NOMO-1 (cell line): Measurements from ENCODE around the gene MAP2.

Experiments used
- DNase-seq, 2 experiments: peaks; one replicate each; lab custom pipeline; 2025; ENCODE audit not compliant: unreplicated experiment in 2 of 2; lab: John Stamatoyannopoulos, UW

The MAP2 gene

DNA sequence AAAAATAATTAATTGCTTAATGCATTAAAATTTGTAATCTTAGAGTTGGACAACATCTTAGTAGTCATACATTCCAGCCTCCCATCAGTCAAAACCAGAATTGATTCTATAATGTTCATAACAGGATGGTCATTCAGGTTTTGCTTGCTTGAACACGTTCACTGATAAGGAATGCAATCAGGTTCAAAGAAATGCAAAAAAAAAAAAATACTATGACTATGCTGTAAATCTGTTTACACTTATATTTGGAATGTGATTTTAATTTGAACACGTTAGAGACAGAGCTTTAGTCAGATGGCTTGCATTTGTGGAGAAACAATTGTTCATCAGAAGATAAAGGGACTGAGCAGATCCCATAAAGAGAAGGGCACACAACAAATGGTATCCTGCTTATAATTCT, 216.5 kb downstream of the MAP2 start:
- no peak for DNase-seq

DNA sequence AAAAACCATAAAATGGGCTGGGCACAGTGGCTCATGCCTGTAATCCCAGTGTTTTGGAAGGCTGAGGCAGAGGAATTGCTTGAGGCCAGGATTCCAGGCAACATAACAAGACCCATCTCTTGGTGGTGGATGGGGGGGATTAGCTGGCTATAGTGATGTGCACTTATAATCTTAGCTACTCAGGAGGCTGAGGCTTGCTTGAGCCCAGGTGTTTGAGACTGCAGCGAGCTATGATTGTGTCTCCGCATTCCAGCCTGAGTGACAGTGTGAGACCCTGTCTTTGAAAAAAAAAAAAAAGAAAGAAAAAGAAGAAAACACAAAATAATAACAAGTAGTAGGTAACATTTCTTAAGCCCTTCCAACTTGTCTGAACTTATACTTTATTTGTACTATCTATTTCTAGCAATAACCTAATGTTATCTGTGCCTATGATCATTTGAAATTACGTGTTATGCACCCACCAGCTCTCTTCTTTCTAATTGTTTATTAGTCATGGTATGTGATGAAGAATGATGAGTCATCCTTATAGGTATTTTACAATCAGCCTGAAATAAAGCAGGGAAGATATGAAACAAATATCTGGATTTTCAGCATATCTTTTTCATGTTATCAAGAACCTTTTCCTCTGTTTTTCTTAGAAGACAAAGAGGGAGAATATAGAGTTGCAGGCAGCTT, 218.4 kb downstream of the MAP2 start:
- DNase-seq: no peak

DNA sequence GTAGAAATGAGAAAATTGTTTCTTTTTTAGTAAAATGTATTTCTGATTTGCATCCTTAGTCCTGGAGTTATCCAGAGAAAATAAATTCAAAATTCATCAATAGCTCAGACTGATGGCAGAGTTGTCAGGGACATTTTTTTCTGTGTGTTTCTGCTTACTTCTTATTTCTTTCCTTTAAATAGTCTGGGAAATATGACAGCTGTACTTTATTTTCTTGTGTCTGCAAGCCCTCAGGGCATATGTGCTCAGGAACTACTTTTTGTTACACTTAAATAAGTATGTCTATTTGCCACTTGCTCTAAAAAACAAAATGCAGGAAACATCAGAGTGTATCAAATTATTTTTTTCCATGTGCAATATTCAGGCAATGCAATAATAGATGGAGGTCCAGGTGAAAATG, 221.0 kb downstream of the MAP2 start:
- no peak for DNase-seq

DNA sequence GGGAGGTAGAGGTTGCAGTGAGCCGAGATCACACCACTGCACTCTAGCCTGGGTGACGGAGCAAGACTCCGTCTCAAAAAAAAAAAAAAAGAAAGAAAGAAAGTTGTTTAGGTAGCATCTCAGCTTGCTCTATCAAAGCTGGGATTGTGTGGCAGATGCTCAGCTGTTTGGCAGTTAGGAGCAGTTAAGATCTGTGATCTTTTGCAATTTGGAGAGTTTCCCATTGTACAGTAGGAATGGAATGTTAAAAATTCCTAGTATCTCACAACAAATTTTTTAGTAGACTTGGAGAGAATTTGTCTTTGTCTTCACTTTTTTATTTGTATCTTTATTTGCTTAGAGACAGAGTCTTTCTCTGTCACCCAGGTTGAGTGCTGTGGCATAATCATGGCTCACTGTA, 224.9 kb downstream of the MAP2 start:
- DNase-seq: no peak

DNA sequence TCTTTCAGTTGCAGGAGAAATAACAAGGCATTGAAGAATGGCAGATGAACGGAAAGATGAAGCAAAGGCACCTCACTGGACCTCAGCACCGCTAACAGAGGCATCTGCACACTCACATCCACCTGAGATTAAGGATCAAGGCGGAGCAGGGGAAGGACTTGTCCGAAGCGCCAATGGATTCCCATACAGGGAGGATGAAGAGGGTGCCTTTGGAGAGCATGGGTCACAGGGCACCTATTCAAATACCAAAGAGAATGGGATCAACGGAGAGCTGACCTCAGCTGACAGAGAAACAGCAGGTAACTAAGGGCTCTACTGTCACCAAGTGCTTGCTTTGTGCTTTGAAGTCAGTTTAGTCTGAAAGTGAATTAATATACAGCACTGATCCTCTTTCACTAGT, 229.3 kb downstream of the MAP2 start:
- DNase-seq: no peak

DNA sequence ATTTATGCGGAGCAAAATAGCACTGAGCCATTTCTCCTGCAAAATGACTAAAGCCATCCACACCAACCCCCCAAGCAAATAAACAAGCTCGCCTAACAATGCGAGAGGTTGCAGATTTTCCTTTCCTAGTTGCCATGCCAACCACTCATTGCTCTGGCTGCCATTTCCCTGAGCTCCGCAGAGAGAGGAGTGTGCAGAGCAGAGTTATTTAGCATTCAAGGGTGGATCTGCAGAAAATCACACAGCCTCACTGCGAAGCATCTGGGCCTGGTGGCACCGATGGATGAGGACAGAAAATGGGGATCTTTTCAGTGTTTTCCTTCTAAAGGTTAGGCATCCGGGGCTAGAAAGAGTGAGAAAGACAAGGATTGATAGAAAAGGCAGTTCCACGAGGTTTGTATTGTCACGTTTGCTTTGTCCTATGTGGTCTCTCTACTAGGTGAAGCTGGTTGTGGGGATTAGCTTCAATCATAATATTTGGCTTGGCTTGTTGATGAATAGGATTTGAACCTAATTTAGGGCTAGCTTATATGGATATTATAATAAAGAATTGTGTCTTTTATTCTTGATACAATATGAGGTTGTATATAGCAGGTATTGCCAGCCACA, 237.5 kb downstream of the MAP2 start:
- no peak for DNase-seq

DNA sequence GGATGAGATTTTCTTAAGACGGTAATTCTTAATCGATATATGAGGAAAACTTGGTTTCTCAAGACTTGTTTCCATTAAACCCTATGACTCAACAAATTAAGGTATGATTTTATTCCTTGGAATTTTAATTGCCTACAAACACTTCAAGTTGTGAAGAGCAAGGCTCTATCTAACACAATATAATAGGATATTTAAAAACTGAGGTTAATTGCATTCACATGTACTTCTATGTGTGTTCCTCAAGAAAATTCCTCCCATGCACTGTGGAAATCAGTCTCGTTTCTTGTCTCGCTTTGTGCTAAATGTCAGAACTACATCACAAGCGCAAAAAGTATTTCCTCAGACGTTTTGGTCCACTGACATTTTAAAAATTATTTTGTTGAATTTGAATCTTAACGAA, 238.2 kb downstream of the MAP2 start:
- DNase-seq: no peak

DNA sequence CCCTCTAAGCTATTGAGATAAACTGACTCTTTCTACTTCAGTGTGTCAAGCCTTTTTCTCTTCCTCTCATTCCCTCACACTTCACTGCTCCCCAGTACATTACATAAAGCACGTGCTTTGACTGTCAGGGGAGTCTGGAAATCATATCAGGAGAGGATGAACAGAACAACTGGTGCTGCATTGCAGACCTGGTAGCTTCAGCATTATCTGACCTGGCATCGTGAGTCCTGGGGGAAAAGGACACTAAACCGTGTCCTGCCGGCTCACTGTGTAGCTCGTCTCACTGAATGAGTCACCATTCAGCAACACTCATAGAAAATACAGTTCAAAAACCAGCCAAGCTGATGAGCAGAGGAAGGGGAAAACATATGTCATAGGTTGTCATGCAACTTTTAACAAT, 239.3 kb downstream of the MAP2 start:
- DNase-seq: no peak

DNA sequence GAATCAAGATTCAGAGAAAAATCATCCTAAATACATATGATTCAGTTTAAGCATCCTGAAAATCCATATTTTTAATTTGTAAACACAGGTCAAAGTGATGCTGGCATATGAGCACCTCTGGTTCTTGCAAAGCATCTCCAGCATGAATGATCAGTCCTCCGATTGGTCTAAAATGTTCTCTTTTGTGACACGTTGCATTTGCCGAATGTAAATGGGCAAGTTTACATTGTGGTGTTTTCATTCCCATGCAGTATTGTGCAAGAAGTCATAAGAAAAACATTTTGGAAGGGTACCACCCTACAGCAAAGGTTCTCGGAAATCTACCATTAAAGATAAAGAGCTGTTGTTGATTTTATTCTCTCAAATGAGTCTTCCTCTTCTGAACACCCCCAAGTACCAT, 239.8 kb downstream of the MAP2 start:
- no peak for DNase-seq

DNA sequence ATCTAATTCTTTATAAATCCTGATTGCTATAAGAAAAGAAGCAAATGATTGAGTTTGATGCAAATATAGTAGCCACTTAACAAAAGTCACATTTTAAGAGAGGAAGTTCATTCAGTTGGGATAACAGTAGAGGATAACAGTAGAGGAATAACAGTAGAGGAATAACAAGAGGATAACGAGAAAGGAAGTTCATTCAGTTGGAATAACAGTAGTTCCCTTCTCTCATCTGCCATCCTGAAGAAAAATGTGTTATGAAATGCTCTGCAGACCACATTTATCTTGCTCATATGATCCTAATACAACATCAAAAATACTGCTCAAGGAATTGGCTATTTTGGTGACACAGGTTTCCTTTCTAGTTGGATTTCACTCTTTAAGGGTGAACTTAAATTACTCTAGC, 242.4 kb downstream of the MAP2 start:
- DNase-seq: no peak

DNA sequence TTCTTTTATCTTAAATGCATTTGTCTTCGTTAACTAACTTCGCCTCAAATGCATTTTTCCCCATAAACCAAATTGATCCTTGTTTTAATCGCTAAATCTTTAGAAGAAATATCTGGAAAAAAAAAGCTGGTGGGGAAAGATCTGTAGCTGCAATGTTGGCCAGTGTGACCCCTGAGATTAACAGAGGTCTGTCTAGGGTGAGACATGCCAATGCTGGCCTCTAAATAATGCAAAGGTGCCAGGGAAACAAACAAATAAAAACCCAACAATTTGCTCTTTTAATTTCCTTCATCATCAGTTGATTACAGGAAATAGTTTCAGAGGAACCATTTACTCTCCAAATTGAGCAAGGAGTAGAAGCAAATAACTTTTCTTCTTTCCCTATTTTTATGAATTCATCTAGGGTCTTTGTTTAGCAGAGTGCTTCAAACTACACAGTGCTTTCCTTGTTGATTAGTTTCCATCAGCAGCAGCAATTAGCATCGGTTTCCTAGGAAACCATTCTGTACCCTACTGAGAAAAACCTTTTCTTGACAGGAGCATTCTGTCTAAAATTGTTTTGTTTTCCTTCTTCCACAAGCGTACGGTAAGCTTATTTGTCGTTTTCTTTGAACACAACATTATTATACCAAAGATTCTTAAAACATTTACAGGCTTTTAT, 247.3 kb downstream of the MAP2 start:
- no peak for DNase-seq

DNA sequence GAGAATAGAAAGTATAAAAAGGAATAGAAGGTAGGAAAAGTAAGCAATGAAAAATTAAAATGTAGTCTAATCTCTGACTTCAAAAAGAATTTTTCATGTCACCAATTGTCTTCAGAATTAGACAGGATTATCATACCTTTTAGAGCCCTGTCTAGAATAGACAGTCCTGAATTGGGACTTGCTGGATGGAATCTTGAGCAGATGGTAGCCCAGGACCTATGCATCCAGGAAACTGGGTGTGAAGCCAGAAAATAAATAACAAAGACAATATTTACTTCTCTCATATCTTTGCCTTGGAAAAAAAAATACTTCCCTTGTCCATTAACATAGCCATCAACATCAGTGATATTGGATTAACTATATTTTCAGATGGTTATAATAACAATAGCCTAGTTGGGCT, 250.0 kb downstream of the MAP2 start:
- no peak for DNase-seq

DNA sequence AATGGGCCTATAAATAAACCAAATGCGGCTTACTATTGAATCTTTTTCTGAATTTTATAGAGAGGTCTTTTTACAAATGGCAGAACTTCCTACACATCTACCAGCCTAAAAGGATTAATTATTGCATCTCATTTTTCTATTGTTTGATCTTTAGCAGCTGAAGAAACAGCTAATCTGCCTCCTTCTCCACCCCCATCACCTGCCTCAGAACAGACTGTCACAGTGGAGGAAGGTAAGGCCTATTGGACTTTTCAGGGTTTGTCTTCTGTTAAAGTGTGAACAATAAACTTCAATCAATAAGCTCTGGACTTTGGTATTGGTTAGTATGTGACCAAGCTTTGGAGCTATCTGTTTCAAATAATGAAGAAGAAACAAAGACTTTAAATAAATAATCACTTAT, 256.7 kb downstream of the MAP2 start:
- DNase-seq: no peak

DNA sequence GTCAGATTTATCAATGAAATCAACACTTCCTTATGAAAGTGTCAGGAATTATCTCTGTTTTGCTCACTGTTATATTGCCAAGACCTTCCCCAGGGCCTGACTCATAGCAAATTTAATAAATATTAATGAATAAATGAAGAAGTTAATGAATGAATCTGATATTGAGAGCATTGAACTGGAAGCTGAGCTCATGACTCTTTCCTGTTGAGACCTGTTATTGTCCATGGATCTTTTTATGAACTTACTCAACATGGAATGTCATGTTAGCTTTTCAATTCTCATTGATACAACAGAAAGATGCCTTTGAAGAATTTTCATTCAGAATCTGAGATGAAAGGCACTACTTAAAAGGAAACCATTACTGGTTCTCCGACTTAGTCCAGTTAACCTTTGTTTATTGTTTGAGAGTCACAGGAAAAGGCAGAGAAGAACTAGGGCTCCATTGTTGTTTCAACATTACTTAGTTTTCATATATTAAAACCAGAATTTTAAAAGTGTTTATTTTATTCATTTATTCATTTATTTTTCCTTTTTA, 257.4 kb downstream of the MAP2 start:
- DNase-seq: no peak

DNA sequence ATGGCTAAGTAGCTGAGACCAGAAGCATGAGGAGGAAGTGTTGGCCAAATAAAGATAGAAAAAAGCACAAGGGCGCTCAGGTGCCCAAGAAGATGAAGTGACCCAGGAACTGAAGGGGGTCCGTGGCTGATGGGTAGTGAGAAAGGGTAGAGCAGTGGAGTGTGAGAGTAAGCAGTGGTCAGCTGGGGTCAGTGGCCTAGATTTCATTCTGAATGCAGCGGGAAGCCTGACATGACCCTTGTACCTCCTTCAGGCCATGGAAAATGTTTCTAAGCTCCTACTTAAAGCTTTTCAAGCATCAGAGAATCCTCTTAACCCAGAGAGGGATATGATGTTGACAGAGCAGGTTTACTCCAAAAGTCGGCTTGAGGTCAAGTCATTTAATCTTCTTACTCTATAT, 258.8 kb downstream of the MAP2 start:
- DNase-seq: no peak

DNA sequence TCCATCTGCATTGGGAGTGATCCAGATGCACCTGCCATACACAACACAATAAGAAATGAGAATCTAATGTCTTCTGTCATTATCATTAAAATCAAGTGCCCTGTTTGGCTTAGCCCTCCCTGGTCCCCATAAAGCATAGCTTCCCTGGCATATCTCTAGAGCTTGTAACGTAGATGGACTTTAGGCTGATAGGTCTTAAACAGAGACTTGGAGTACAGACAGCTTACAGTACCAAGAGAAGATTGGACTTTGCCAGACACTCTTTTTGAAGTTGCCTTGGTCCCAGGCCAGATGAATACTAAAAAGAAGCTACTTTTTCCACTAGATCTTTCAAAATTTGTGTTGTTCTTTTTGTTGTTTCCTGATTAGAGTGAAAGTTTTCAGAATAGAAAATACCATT, 261.5 kb downstream of the MAP2 start:
- DNase-seq: no peak

DNA sequence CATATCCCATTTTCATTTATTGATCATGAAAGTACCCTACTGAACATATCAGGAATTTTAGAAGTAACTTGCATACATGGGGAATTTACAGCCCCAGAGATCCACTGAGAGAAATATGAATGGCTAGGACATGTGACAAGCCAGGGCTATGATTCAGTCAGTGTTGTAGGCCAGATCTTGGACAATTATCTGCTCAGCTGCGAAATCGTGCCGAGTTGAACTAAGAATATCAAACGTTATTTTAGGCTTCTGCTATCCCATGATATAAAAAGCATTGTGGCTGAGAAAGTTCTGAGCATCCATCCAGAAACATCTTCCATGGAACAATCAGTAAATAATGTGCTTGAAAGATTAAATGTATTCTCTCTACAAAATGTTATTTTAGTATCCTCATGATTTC, 262.1 kb downstream of the MAP2 start:
- no peak for DNase-seq

DNA sequence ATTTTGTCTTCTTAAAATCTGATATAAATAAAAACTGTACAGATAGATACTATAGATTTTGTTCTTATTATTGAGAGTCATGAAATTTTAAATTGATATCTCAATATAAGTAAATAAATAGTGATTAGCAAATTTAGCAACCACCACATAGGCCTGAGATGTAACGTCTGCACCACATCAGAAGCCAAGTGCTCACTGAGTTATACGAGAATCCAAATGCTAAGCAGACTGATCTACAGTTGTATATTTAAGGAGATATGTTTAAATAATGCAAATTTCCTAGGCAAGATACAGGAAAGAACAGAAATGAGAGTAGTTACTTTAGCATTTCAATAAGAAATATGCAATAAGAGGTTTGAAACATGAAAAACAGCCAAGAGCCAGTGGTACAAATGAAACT, 262.6 kb downstream of the MAP2 start:
- DNase-seq: no peak

DNA sequence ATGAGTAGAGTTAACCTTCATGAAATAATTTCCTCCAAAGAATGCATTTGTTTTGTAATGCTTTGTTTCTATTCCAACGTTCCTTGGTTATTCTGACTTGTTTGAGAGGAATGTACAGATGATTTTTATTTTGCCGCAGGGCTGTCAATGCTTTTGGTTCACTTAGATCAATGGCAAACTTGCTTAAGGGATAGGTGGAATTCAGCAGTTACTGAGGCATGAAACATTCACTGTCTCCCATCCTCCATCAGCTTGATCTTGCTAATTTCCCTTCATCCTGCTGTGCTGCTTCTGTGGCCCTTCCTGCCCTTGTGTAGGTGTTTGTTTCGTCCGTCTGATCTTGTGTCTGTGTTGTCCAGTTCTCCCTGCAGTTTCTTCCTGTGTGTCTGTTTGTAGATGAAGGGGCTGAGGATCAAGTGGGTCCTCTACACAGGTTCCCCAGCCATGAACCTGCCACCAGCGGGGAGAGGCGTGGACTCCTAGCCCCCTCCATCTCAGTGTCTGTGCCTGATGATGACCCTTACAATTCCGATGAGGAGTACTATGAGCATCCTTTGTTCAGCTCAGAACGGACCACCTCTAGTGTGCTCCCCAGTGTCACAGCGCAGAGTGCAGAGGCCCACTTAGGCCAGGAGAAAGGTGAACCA, 263.6 kb downstream of the MAP2 start:
- DNase-seq: no peak

DNA sequence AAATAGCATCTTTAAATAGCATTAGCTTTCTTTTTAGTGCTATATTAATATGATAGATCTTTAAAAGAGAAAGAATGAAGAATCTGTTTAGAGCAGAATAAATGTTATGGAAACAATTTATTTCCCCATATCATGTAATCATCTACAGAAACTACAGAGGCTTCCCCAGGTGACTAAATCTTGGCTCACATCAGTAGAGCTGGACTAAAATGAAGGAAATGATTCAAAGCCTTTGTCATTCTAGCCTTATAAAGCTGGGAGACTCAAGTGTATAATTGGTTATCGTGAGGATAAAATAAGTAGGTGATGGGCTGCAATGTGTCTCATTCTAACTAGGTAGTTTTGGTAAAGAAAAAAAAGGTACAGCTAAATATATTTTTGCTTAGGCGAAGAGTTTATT, 264.5 kb downstream of the MAP2 start:
- no peak for DNase-seq

DNA sequence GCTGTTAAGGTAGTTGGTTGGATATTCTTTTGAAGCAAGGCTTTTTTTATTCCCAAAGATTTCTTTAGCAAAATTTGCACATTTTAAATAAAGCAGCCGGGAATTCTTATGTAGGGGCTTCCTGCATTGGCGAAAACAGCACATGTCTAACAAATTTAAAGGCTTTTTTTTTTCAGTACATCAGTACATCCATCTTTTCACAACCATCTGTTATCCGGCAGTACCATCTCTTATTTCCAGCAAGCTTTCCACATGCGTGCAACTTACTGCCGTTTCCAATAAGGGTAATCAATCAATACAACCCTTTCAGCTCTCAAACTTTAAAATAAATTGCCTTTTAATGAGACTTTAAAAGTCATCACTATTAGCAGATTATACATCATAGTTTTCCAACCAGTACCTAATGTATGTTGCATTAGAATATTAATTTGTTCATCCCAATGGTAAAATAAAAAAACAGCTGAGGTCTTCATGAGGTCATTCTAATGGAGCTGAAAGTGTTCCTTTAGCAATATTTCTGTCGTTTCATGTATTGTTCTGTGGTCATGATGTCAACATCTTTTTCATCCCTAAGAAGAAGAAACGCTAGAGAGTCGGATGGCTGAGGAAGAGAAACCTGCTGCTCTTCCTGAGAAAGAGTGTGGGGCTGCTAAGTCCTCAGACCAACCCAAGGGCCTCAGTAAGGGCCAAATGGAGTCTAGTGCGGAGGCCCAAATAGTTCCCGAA, 266.3 kb downstream of the MAP2 start:
- no peak for DNase-seq
